HG03378 (cell line): ENCODE data around the gene CACNA2D4.

Experiments
- ATAC-seq: cut with Tn5 transposase; IDR thresholded peaks from one replicate; pipeline ENCODE4 v1.9.1; 2021; ENCODE audit warnings: mild to moderate bottlenecking, moderate library complexity; ENCODE audit not compliant: unreplicated experiment

Gene CACNA2D4

GRCh38 chr12:1793426-1794210 is 124.8 kb downstream of the CACNA2D4 start:
- ATAC-seq: no peak

GRCh38 chr12:1792406-1792805 is 126.0 kb downstream of the CACNA2D4 start:
- no peak for ATAC-seq

DNA sequence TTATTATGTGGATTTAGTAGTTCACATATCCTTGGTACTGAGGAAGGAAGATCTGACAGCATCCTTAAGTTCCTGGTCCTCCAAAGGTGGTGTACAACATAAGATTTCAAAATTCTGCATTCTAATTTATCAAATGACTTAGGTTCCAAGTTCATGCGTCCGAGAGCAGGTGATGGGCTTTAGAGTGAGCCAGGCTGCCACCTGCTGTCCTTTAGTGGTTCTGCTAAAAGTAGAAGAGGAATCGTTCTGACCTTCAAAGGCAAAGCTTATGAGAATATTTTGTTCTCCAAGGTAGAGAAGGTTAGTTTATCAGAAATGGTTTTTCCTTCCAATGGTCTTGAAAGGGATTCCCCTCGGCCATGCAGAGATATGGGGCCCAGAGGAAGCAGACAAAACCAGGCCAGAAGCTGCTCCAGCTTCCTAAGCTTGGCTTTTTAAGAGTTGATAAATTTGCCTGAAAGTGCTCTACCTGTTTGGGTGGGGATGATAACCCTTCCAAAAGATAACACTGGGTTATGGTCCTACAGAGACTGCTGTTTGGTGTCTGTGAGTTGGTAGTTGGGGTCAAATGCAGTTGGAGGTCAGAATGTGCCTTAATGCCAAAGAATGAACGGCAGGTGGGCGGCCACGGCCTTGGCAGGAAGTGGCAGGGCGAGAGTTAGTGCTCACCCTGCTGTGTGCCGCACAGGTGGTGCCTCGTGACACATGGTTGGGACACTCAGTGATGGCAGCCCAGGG is 127.2 kb downstream of the CACNA2D4 start:
- no peak for ATAC-seq

DNA sequence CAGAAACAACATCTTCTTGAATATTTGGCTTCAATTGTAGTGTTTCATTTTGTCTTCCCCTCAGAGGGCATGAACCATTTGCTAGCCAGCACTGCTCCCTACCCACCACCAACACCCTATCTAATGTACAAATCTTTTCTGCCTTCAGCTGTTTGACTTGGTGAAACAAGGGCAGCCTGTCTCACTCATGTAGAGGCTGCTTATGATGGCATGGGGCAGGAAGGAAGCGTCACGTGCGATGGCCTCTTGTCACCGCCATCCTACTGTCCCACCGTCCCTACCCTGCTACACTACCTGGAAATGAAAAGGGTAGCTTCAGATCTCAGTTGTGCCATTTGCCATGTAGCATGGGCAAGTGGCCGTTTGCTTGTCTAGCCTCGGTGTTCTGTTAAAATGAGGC is 128.0 kb downstream of the CACNA2D4 start:
- ATAC-seq: no peak

DNA sequence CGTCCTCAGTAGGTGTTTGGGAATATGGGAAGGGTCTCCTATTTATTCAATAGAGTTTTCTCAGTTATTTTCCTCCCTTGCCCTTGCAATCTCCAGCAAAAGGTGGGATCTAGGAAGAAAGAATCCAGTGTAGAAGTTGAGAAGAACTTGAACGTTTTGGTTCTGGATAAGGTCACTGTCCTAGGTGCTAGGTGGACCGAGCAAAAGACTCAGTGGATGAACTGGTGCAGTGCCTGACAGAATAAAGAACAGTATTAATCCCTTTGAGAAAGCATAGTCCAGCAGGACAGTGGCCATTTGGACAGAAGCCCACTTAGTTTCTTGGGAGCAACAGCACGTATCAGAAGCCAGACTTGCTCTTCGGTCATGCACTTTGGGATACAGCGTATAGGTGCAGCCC is 130.7 kb downstream of the CACNA2D4 start:
- no peak for ATAC-seq

- no peak for ATAC-seq
Observed at GRCh38 chr12:1782215-1782614, 136.2 kb downstream of the CACNA2D4 start.

DNA sequence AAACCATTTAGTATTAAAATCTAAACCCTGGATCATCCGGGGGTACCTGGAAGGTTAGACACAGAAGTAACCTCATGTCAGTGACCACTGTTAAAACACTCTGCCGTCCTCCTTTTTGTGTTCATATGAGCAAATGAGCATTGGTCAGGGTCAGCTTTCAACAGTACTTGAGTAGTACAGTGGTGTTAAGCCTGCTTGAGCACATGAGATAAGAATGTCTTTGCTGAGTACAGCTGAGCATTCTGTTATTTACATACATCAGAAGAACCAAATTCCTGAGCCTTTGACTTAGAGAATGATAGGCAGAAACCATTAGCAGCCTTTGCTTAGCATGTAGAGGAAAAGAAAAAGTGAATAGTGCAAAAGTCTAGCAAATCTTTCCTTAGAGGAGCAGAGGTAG is 136.7 kb downstream of the CACNA2D4 start:
- no peak for ATAC-seq

DNA sequence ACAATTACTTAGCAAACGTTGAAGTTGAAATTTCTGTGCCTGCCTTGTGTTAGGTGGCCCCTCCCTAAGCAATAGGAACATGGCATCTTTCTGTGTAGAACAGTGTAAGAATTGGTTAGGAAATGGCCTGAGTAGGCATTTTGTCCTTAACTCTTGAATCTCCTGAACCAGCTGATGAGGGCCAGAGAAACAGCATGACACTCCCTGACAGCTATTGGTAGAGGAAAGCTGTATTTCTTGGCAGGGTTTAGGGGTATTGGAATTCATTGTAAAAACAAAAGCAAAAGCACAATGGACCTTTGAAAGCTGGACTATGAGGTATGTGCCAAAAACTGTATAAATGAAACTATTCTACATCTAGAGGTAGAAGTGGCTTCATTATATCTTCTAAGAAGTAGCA is 138.7 kb downstream of the CACNA2D4 start:
- no peak for ATAC-seq

DNA sequence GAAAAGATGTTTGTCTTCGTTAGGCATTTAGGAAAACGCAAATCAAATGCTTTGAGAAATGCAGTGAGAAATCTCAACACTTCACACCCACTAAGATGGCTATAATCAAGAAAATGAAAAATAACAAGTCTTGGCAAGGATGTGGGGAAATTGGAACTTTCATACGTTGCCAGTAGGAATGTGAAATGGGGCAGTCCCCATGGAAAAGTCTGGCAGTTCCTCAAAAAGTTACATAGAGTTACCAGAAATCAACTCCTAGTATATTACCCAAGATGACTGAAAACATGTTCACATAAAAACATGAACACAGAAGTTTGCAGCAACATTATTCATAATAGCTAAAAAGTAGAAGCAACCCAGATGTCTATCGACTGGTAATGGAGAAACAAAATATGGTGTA is 139.5 kb downstream of the CACNA2D4 start:
- no peak for ATAC-seq

DNA sequence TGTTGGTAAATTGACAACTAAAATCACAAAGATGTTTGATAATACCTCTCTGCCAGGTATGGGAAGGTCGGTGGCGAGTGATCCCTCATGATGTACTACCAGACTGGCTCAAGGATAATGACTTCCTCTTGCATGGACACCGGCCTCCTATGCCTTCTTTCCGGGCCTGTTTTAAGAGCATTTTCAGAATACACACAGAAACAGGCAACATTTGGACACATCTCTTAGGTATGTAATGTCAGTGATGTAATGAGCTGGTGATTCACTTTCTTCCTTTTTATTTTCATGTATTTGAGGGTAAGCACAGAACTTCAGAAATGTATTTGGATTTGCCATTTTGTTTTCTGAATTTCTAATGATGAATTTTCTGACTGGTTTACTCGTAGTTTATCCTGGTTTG is 140.7 kb downstream of the CACNA2D4 start:
- ATAC-seq: no peak

- no peak for ATAC-seq
Observed at GRCh38 chr12:1776170-1776921, 142.1 kb downstream of the CACNA2D4 start.

DNA sequence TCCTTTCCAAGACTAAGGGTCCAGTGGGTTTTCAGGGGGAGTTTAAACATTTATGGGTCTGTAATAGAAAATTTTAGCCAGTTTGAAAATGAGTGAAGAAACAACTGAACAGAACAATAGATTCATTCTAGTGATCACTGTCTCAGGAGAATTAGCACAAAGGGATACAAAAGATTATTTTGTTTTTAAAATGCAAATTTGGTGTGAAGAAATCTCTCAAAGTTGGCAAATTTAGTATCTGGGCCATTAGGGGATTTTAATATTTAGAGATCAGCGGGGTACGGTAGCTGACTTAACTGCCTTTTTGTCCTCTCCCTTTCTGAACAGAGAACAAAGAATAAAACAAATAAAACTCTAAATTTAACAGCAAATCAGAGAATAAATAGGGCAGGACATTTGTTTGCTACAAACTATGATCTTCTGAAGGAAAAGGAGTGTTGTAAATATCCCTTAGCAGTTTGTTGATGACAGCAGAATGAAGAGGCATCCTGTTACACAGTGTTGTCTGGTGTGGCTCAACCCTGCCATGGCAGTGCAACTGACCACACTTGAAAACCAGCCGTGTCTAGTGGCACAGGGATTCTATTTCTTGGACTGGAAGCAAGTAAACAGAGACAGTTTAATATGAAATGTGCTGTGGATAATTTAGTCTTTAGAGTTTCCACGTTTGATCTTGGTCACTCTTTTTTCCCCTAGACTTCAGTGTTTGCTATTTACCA is 144.4 kb downstream of the CACNA2D4 start:
- ATAC-seq: no peak

DNA sequence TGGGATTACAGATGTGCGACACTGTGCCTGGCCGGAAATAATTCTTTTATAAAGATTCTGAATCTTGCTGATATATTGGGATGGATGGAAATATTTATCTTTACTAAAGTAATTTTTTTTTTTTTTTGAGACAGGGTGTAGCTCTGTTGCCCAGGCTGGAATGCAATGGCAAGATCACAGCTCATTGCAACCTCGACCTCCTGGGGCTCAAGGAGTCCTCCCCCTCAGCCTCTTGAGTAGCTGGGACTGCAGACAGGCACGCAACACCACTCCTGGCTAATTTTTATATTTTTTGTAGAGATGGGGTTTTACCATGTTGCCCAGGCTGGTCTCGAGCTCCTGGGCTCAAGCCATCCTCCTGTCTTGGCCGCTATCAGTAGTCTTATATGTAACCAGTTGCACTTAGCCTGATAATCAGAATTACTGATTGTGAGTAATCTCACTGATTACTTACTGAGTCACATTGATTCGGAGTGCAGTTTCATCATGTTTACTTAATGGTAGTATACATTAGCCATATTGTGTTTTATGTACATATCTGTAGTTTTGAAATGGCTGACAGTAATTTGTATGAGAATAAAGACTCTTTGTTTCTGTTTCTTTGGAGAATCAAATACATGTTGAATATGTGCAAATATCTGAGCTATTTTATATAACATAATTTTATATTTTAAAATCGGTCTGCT is 148.5 kb downstream of the CACNA2D4 start:
- ATAC-seq: no peak

- no peak for ATAC-seq
Observed at GRCh38 chr12:1768615-1769014, 149.8 kb downstream of the CACNA2D4 start.

GRCh38 chr12:1767407-1768090 is 150.9 kb downstream of the CACNA2D4 start:
- ATAC-seq: no peak

- ATAC-seq: no peak
Observed at GRCh38 chr12:1766110-1766509, 152.3 kb downstream of the CACNA2D4 start.

- ATAC-seq: no peak
Observed at GRCh38 chr12:1763153-1763552, 155.3 kb downstream of the CACNA2D4 start.

- no peak for ATAC-seq
Observed at GRCh38 chr12:1761857-1762256, 156.6 kb downstream of the CACNA2D4 start.

DNA sequence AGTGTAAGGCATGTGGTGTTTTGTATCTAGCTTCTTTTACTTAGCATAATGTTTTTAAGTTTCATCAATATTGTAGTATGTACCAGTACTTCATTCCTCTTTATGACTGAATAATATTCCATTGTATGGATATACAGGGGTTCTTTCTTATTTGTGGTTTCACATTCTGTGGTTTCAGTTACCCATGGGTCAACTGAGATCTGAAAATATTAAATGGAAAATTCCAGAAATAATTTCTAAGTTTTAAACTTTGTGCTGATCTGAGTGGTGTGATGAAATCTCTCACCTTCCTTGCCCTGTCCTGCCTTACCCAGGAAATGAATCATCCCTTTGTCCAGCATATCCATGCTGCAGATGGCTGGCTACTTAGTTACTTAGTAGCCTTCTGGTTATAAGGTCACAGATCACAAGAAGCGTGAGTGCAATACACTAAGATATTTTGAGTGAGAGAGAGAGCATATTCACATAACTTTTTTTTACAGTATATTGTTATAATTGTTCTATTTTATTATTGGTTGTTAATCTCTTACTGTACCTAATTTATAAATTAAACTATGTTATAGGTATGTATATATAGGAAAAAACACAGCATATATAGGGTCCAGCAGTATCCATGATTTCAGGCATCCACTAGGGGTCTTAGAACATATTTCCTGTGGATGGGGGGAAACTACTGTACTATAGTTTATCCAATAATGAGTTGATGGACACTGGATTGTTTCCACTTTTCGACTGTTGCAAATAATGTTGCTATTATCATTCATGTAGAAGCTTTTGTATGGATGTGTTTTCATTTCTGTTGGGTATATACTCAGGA is 157.7 kb downstream of the CACNA2D4 start:
- no peak for ATAC-seq
